HG02981 (cell line): ENCODE data around the gene THSD7A.

ENCODE experiments used
- ATAC-seq: cut with Tn5 transposase; IDR thresholded peaks from one replicate; pipeline ENCODE4 v1.9.1; 2021; ENCODE audit warnings: mild to moderate bottlenecking, moderate library complexity; ENCODE audit not compliant: unreplicated experiment

THSD7A gene

DNA sequence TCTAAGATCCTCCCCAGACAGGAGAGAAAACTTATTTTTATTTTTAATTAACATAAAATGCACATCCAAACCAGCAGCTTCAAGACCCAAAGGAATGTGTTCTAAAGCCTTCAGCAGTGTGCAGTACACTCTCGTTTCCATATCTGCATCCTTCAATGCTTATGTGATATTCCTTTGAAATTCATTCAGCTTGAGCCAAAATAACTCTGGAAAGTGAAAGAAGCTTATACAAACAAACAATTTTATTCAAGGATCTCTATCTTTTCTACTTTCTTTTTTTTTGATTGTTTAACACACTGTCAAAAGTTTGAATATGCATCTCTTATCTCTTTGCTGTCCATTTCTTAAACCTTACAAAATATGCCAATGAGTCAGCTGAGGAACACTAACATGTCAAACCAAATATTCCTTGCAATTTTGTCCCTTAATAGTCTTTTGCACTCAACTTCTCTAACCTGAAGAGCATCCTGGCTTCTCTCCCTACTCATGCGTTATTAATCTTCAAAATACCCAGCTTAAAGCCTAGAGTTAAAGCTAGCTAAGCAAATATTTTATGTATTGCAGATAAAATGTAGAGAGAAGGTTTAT, 124.3 kb downstream of the THSD7A start:
- no peak for ATAC-seq

DNA sequence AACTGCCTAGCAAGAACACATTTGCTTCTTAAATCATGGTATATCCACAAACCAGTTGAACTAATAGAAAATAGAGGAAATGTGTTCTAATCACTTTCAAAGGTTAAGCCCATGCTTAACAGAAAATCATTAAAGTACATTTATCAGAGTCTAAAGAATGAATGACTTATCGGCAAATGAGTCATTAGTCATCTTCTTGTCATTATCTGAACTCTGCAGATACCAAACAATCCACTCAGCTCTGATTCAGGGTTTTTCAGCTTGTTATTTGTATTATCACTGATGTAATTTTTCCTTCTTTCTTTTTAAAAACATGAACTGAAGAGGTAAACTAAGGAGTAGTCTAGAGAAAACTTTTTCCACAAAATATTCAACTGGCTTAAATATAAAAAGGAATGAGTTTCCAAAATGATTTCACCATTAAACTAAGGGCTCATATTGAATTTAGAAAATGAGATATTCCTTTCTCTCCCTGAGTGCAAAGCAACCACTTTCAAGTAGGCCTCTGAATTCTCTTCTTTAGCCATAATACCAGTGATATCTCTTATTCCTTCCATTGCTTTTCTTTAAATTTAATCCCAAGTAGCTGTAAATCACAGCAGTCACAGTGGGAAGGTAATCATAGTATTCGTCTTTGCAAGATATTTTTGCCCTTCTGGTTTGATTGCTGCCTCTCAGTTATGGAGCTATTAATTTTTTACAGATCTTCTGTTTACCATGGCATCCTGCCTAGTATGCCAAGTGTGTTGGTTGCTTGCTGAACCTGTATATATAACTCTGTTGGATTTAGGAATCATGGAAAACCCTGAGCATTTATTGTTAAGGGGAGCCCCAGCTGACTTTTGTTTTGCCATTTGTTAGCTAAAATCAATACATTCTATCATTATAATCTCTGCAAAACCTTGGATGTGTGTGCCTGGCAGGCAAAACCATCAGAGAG, 125.1 kb downstream of the THSD7A start:
- ATAC-seq = no peak

- ATAC-seq = no peak
Observed at GRCh38 chr7:11703829-11704228, 128.2 kb downstream of the THSD7A start.

- ATAC-seq = no peak
Observed at GRCh38 chr7:11702938-11703337, 129.1 kb downstream of the THSD7A start.

DNA sequence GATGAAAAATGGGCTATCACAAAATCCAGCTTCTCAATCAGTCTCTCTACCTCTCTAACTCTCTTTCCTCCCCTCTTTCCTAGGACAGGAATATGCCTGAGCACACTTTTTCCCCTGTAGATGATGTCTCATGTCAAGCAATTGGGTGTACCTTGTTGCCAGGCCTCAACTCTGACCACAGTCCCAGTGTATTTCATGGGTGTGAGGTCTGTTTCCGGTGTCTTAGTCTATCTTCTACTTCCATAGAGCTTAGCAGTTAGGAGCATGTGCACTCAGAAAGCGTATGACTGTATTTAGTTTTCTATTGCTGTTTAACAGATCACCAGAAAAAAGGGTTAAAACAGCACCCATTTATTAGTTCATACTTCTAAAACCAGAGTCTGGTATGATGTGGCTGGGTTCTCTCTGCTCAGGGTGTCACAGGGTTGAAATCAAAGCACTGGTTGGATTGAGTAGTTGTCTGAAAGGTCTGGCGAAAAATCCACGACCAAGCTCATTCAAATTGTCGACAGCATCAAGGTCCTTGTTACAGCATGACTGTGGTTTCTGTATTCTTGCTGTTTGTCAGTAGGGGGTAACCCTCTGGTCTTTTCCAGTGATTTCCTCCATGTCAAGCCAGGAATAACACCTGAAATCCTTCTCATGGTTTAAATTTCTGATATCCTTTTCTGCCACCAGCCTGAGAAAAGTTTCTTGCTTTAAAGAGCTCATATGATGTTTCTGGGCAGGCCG, 130.0 kb downstream of the THSD7A start:
- ATAC-seq = no peak

- no peak for ATAC-seq
Observed at GRCh38 chr7:11699666-11700065, 132.3 kb downstream of the THSD7A start.

DNA sequence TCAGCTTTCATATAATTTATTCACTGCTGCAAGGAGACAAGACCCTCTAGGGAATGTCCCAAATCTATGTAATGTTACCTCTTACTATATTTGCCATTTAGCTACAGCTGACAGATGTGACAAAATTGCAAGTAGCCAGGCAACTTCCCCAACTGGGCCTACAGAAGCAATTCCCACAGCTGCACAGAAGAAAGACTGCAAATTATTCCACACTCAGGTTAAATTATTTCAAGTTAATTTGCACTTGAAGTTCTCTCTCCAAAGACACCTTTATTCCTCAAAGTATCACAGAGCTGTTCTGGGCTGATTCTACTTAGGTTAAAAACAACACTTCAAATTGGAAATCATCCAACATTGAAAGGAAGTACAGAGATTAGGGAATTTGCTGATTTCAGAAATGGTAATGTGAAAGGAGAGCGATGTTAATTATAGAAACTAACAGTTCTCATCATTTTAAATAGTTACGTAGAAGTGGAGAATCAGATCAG, 133.6 kb downstream of the THSD7A start:
- no peak for ATAC-seq

GRCh38 chr7:11690395-11690794, 141.6 kb downstream of the THSD7A start:
- no peak for ATAC-seq

GRCh38 chr7:11689096-11689495, 142.9 kb downstream of the THSD7A start:
- ATAC-seq = no peak

DNA sequence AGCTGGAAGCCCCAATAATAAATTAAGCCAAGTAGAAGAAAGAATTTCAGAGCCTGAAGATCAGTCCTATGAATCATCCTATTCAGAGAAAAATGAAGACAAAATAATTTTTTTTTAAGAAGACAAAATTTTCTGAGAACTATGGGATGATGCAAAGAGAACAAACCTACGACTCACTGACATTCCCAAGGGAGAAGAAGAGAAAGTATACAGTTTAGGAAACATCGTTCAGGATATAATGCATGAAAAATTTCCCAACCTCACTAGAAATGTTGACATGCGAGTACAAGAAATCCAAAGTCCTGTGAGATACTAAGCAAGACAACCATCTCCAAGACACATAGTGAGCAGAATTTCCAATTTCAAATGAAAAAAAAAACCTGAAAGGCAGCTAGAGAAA, 150.5 kb downstream of the THSD7A start:
- no peak for ATAC-seq

- ATAC-seq = no peak
Observed at GRCh38 chr7:11675163-11675562, 156.8 kb downstream of the THSD7A start.

- no peak for ATAC-seq
Observed at GRCh38 chr7:11668727-11669126, 163.3 kb downstream of the THSD7A start.

GRCh38 chr7:11667810-11668185, 164.2 kb downstream of the THSD7A start:
- no peak for ATAC-seq

GRCh38 chr7:11667071-11667809, 164.8 kb downstream of the THSD7A start:
- no peak for ATAC-seq

DNA sequence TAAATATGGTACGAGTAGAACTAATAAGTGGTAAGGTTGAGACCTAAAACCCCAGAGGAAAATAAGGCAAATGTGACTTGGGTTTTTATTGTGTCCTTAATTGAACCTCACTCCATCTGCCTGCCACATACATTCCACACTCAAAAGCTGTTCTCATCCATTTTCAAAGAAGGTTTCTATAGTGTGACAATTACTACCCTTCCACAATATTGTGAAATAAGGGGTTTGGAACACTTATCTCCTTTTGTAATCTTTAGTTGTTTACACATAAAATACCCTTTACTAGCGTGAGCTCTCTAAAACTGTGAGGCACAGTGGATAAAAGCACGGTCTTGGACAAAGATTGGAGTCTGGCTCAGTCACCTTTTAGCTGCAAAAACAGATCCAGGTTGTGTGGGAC, 166.6 kb downstream of the THSD7A start:
- no peak for ATAC-seq

- ATAC-seq = no peak
Observed at GRCh38 chr7:11655642-11656041, 176.4 kb downstream of the THSD7A start.

DNA sequence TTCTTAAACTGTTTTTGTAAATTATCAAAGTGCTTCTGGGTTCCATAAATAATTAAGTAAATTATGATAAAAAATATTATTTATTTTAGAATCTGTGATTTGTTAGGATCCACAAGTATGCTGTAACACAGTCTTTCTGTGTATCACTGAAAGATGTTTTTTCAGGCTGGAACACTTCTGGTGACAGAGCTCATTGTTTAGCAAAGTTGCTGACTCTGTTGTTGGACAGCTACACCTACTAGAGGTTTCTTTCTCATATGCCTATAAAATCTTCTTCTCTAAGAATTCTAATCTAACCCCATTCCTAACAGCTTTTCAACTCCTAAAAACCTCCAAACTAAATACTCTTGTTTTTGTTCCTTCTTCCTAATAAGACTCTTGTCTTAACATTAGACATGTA, 176.8 kb downstream of the THSD7A start:
- no peak for ATAC-seq

DNA sequence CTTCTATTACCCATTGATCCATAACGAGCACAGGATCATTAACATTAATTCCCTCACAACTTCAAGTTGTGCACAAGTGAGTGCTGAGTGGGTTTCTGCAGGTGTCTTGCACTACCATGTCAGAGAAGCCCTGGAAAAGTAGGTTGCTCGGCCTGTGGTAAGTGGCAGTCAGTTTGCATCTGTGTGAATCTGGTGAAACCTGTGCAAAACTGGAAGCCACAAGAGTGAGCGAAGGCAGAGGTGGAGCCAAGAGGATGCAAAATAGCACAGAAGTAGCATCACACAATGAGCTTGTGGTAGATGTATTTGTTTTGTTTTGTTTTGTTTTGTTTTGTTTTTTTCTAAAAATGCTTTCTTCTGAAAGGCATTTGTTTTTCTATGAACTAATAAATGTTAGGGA, 181.5 kb downstream of the THSD7A start:
- no peak for ATAC-seq

- no peak for ATAC-seq
Observed at GRCh38 chr7:11650030-11650429, 182.0 kb downstream of the THSD7A start.

DNA sequence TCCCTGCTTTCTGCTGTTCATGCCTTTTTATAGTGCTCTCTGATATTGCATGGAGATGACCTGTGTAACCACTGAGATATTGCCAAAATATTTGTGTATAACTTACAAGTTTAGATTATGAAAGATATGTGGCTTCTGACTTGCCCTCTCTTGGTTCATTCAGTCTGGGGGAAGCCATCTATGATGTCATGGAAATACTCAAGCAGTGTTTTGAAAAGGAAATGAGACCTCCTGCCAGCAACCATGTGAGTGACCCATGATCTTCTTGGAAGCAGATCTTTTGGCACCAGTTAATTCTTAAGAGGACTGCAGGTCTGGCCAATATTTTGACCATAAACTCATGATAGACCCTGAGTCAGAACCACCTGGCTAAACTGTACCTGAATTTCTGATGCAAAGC, 183.0 kb downstream of the THSD7A start:
- ATAC-seq = no peak

DNA sequence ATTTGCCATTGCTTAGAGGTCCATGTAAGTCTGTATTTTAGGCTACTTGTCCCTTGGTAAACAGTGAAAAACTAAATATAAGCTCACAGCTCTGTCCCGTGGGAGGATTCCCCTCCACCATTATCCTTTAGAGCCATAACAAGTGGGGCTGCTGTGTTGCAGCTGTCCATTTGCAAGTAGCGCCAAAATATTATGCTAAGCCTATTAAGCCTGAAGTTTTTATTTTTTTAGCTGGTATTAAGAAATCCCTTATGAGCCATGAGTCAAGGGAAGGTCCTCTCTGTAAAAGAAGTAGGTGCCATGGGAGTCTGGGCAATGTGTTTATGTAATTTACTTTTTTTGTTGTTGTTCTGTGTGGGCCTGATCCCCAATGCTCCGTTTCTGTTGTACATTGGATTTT, 183.9 kb downstream of the THSD7A start:
- ATAC-seq = no peak
